Stimulated activated CD4-positive, alpha-beta T cell treated with anti-CD3 and anti-CD28 coated beads, Interleukin-2, amount 100 ng/mL, for 4 hours (primary cell): ENCODE results near the gene C2.
"Not testable (repeated sequence)": the region's sequence is repeated elsewhere in the genome, so short reads cannot be mapped to it uniquely, and the experiment has no call there.

Experiments used
- DNase-seq: peaks from one replicate; pipeline ENCODE4 v3.0.0-alpha.2; 2020; ENCODE audit warnings: low read depth

Gene C2

DNA sequence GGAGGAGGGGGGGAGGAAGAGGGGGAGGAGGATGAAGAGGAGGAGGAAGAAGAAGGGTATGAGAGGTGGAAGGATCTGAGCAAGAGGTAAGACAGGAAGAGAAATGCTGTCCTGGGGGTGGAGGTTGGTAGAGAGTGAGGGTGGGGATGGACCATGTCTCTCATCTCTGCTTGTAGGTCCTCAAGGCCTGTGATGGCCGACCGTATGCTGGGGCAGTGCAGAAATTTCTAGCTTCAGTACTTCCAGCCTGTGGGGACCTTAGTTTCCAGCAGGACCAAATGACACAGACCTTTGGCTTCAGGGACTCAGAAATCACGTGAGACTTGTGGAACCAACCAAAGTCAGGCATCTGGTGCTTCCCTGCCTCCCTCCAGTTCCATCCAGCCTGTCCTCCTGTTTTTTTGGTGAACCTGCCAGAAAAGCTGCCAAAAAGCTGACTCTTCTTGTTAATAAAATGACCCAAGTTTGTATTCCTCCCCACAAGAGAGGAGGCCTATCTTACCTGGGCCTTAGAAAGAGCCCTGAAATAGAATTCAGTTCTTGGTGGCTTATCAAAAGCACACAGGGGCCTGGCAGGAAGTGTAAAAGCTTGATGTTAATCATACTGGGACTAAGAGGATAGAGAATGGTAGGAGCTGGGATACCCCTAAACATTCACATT is 51.9 kb downstream of the C2 start:
- no peak for DNase-seq

- not testable (repeated sequence) for DNase-seq
Measured at GRCh38 chr6:31980195-31980876, 52.8 kb downstream of the C2 start.

DNA sequence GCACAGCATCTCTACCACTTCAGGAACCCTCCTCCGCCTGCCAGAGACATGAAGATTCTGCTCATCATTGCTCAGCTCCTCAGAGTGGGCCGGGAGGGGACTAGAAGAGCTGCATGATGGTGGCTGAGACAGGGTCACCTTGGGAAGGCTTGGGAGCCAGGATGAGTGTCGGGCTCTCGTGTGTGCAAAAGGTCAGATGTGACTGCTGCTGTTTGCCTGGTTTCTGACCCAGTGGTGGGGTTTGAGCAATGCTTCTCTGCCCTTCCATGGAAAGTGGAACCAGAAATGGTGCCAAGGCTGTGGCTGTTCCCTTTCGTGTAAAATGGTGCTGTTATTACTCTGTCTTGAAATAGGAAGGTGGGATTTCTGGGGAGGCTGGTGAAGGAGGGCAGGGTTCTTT is 53.5 kb downstream of the C2 start:
- DNase-seq: not testable (repeated sequence)

- DNase-seq: not testable (repeated sequence)
Measured at GRCh38 chr6:31981744-31982143, 54.2 kb downstream of the C2 start, which contains the start of gene C4A. Gene C4A (plus strand): TSS chr6:31982057. CDS start chr6:31982108, 51 bp downstream.

- DNase-seq: not testable (repeated sequence)
Measured at GRCh38 chr6:31989363-31989762, 61.8 kb downstream of the C2 start.

GRCh38 chr6:31994421-31994820 is 66.9 kb downstream of the C2 start:
- not testable (repeated sequence) for DNase-seq
